PC-3 (cell line): ENCODE data around the gene PLPPR1. TPM values are rescaled to one million over a fixed set of nuclear protein-coding genes. Genes with fewer than 3 reads are reported as not detected.

Experiments used
- ATAC-seq: fragments of 200-7000 bp; cut with Tn5 transposase; 2 replicates; pipeline ENCODE4 v1.9.1; 2020; ENCODE audit warnings: mild to moderate bottlenecking, moderate library complexity
- BruUV-seq: library from RNA; stranded (reverse); fragments of 400-500 nt; replicated peaks from 2 replicates; lab custom pipeline; 2021; lab: Mats Ljungman, UMichigan
- CTCF ChIA-PET: fragments of 300-600 bp; sonication (Branson Sonifier 250); formaldehyde crosslinking; loops from one replicate; lab custom pipeline; 2022; ENCODE audit warnings: antibody characterized with exemption; lab: Charles Lee
- POLR2A ChIA-PET: fragments of 300-600 bp; sonication (Branson Sonifier 250); formaldehyde crosslinking; loops from one replicate; lab custom pipeline; 2022; ENCODE audit warnings: antibody characterized with exemption; ENCODE audit not compliant: unreplicated experiment; lab: Charles Lee
- DNase-seq: peaks from one replicate; pipeline ENCODE4 v3.0.0-alpha.2; 2015
- H2AFZ ChIP-seq: fragments of 300-600 bp; sonication (generic); 2 replicates; pipeline ENCODE4 v1.6.0; 2016; ENCODE audit warnings: antibody characterized with exemption, low read length
- H3F3A ChIP-seq: fragments of 300-600 bp; sonication (generic); one replicate; pipeline ENCODE4 v1.6.0; 2017; ENCODE audit warnings: antibody characterized with exemption, low read length, control low read depth, mild to moderate bottlenecking; ENCODE audit not compliant: unreplicated experiment
- H3K27ac ChIP-seq: fragments of 300-600 bp; sonication (generic); 2 replicates; pipeline ENCODE4 v1.5.1; 2016; ENCODE audit warnings: mild to moderate bottlenecking, low read length
- H3K27me3 ChIP-seq: fragments of 300-600 bp; sonication (generic); 2 replicates; pipeline ENCODE4 v1.6.1; 2016; ENCODE audit warnings: low read length, mixed read lengths
- H3K36me3 ChIP-seq: fragments of 300-600 bp; sonication (generic); 2 replicates; pipeline ENCODE4 v1.6.1; 2016; ENCODE audit warnings: low read depth, mixed run types, low read length, mixed read lengths
- H3K4me1 ChIP-seq: fragments of 300-600 bp; sonication (generic); 2 replicates; pipeline ENCODE4 v1.5.1; 2016; ENCODE audit warnings: low read length; ENCODE audit not compliant: insufficient read depth
- H3K4me2 ChIP-seq: fragments of 300-600 bp; sonication (generic); 2 replicates; pipeline ENCODE4 v1.6.0; 2016; ENCODE audit warnings: low read length
- H3K4me3 ChIP-seq: fragments of 300-600 bp; sonication (generic); 2 replicates; pipeline ENCODE4 v1.5.1; 2016; ENCODE audit warnings: mild to moderate bottlenecking, low read length, mixed read lengths
- H3K79me2 ChIP-seq: fragments of 300-600 bp; sonication (generic); 2 replicates; pipeline ENCODE4 v1.6.1; 2017; ENCODE audit warnings: low read length, mixed read lengths
- H3K9ac ChIP-seq: fragments of 300-600 bp; sonication (generic); 2 replicates; pipeline ENCODE4 v1.6.0; 2016; ENCODE audit warnings: mild to moderate bottlenecking, low read length
- H3K9me2 ChIP-seq: fragments of 300-600 bp; sonication (generic); replicated peaks from 2 replicates; pipeline ENCODE4 v1.6.1; 2016; ENCODE audit warnings: mixed run types, low read length, mixed read lengths
- H3K9me3 ChIP-seq: fragments of 300-600 bp; sonication (generic); 2 replicates; pipeline ENCODE4 v1.6.1; 2016; ENCODE audit warnings: low read length, mixed read lengths
- H4K20me1 ChIP-seq: fragments of 300-600 bp; sonication (generic); 2 replicates; pipeline ENCODE4 v1.6.1; 2016; ENCODE audit warnings: low read length, mixed read lengths
- EZH2 ChIP-seq: fragments of 300-600 bp; sonication (generic); IDR thresholded peaks from one replicate; pipeline ENCODE4 v1.6.1; 2017; ENCODE audit warnings: antibody characterized with exemption, mild to moderate bottlenecking, low read length; ENCODE audit not compliant: unreplicated experiment
- EZH2phosphoT487 ChIP-seq: fragments of 300-600 bp; sonication (generic); IDR thresholded peaks from 2 replicates; pipeline ENCODE4 v1.6.1; 2018; ENCODE audit warnings: mild to moderate bottlenecking, antibody characterized with exemption, low read length, borderline replicate concordance
- intact Hi-C: fragments of 100-400 bp; cut with micrococcal nuclease; formaldehyde crosslinking; loops from 2 replicates; pipeline ENCODE4 v1.9.0; 2023
- total RNA-seq: library from RNA; depleted of rRNA; stranded (reverse); fragments of >200 nt; gene quantifications from 2 replicates; pipeline ENCODE4 v1.2.3, GENCODE V29; 2014
- TF ChIP-seq, protein P1 (sequence below): fragments of 300-600 bp; sonication (generic); conservative IDR thresholded peaks from 2 replicates; pipeline ENCODE4 v1.5.1; 2017; ENCODE audit warnings: antibody characterized with exemption, low read depth, mild to moderate bottlenecking, low read length

PLPPR1 gene
- total RNA-seq, 1 experiment from 2014 or later, result not detected

DNA sequence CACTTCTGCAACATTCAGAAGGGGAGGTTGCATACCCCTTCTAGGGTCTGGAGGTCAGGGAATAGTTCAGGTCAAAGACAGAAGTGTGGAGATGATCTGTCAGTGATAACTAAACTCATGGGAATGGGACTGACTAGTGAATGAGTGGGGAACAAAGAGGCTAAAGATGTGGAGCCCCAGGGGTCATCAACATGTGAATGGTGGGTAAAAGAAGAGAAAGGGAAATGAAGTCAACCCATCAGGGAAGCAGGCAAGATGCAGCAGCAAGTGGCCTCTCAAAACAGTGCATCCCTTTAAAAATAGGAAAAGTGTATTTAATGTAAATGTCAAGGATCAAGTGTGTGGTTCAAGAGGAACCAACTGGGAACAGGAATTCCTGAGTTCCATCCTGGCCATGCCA lies 69.9 kb downstream of the PLPPR1 start:
- Histone ChIP-seq H3K4me1 (no peaks in the 10 kb centered on the region), H3K9me3 (no peaks in the 10 kb centered on the region)

DNA sequence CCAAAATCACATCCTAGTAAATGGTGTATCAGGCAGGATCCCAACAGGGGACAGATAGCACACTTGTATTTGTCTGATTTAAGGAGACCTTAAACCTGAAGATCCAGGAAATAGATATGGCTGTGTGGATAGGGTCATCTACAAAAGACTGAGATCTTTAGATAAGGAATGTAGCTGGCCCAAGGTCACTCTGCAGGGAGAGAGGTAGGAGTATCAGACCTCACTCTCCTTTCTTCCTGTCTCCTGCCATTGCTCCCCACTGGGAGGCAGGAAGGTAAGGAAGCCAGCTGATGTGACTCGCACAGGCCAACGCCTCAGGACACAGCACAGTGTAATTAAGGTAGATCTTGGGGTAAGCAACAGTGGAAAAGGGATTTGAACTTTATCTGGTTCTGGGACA lies 85.8 kb downstream of the PLPPR1 start:
- Histone ChIP-seq H3K79me2 (no peaks in the 10 kb centered on the region), H3F3A (no peaks in the 10 kb centered on the region), H3K27me3 (no peaks in the 10 kb centered on the region), H3K9me2 (no peaks in the 10 kb centered on the region), H3K27ac (no peak overlapping the region), H2AFZ (no peak overlapping the region), H4K20me1 (no peaks in the 10 kb centered on the region), H3K36me3 (no peaks in the 10 kb centered on the region), H3K4me2 (no peak overlapping the region), H3K9ac (no peak overlapping the region), H3K4me1 (no peaks in the 10 kb centered on the region), H3K4me3 (no peak overlapping the region), H3K9me3 (no peaks in the 10 kb centered on the region)
- no TSS peak for BruUV-seq
- ATAC-seq, result no peak
- TF ChIP-seq EZH2phosphoT487 (no peak), EZH2 (no peak)
- TF ChIP-seq, protein P1, sequence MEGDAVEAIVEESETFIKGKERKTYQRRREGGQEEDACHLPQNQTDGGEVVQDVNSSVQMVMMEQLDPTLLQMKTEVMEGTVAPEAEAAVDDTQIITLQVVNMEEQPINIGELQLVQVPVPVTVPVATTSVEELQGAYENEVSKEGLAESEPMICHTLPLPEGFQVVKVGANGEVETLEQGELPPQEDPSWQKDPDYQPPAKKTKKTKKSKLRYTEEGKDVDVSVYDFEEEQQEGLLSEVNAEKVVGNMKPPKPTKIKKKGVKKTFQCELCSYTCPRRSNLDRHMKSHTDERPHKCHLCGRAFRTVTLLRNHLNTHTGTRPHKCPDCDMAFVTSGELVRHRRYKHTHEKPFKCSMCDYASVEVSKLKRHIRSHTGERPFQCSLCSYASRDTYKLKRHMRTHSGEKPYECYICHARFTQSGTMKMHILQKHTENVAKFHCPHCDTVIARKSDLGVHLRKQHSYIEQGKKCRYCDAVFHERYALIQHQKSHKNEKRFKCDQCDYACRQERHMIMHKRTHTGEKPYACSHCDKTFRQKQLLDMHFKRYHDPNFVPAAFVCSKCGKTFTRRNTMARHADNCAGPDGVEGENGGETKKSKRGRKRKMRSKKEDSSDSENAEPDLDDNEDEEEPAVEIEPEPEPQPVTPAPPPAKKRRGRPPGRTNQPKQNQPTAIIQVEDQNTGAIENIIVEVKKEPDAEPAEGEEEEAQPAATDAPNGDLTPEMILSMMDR, result no peak
- CTCF ChIA-PET, result no interaction called here
- DNase-seq, result no peak
- intact Hi-C loops, result no loop called here
- POLR2A ChIA-PET, result no interaction called here

More for the DNA sequence above, 69.9 kb downstream of the PLPPR1 start:
- Histone ChIP-seq H3K27me3 (no peaks in the 10 kb centered on the region), H2AFZ (no peak overlapping the region), H3K9me2 (no peaks in the 10 kb centered on the region), H3K79me2 (no peaks in the 10 kb centered on the region), H3K27ac (no peak overlapping the region), H3K9ac (no peak overlapping the region), H4K20me1 (no peaks in the 10 kb centered on the region), H3K36me3 (no peaks in the 10 kb centered on the region), H3K4me2 (no peak overlapping the region), H3F3A (no peaks in the 10 kb centered on the region), H3K4me3 (no peak overlapping the region)
- intact Hi-C loops, result no loop called here
- BruUV-seq, result no TSS peak
- no peak for ATAC-seq
- CTCF ChIA-PET, result no interaction called here
- POLR2A ChIA-PET, result no interaction called here
- DNase-seq, result no peak
- TF ChIP-seq, protein P1, result no peak

DNA sequence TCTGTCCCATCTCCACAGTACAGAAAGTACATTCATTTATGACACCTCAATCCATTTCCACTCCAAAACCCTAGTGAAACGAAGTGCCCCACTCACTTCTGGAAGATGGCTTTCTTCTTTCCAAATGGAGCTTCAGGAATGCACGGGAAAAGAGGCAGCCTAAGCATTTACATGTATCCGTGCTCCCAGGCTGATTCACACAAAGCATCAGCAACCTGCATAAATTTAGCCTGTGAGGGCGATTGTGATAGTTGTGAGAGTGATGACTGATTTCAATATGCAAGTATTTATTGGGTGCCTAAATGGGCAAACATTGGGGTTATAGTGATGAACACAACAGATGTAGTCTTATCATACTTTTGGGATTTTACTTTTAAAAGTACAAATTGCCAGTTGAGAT lies 86.6 kb downstream of the PLPPR1 start:
- Histone ChIP-seq H3F3A (no peaks in the 10 kb centered on the region), H3K36me3 (no peaks in the 10 kb centered on the region), H3K79me2 (no peaks in the 10 kb centered on the region), H3K9me2 (no peaks in the 10 kb centered on the region), H2AFZ (no peak overlapping the region), H4K20me1 (no peaks in the 10 kb centered on the region), H3K27ac (no peak overlapping the region), H3K27me3 (no peaks in the 10 kb centered on the region), H3K9me3 (no peaks in the 10 kb centered on the region), H3K9ac (no peak overlapping the region), H3K4me3 (no peak overlapping the region), H3K4me2 (no peak overlapping the region), H3K4me1 (no peaks in the 10 kb centered on the region)
- ATAC-seq (no peak), DNase-seq (no peak)
- ChIA-PET POLR2A (no interaction called here), CTCF (no interaction called here)
- BruUV-seq, result no TSS peak
- TF ChIP-seq, protein P1, result no peak
- TF ChIP-seq EZH2phosphoT487, result no peak
- no peak for TF ChIP-seq EZH2
- intact Hi-C loops, result no loop called here
